Suppressor macrophage treated with lipopolysaccharide for 1 hour (primary cell): ENCODE measurements around the gene NPIPA1.
"Not testable (repeated sequence)": the region's sequence is repeated elsewhere in the genome, so short reads cannot be mapped to it uniquely, and the experiment has no call there.

ENCODE experiments used
- DNase-seq, 3 donors: peaks; one replicate each; pipeline ENCODE4 v3.0.0-alpha.2; 2020 to 2022

The NPIPA1 gene

DNA sequence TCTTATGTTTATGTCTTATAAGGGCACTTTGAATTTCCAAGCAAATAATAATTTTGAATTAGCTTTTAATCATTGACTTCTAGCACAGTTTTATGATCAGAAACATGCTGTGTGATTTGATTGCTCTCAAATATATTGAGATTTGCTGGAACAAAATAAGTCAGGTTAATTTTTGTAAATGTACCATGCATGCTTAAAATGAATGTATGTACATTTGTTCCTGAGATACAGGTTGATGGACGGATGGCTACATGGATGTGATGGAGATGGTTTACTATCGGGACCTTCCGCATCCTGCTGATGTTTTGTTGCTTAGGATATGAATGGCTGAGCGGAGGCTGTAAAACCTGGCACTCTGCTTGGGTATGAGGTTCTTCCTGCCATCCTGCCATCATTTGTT is at the start of gene NPIPA1:
NPIPA1 (plus strand) TSS at position 301 of the 400 bp plus-strand sequence; CDS start at position 301, 0 bp downstream.
- not testable (repeated sequence) for DNase-seq

DNA sequence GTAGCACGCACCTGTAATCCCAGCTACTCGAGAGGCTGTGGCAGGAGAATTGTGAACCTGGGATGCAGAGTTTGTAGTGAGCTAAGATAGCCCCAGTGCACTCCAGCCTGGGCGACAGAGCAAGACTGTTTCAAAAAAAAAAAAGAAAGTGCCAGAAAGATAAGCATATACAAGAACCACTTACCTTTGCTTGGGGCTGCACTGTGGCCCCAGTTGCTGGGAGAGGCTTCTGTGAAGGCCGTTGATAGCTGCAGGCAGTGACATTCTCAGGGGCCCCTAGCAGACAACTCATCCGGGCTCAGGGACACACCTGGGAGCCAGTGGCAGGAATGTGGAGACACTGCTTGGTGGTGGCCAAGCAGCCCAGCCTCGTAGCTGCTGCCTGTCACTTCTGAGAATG is 45.1 kb upstream of the NPIPA1 start:
- not testable (repeated sequence) for DNase-seq

DNA sequence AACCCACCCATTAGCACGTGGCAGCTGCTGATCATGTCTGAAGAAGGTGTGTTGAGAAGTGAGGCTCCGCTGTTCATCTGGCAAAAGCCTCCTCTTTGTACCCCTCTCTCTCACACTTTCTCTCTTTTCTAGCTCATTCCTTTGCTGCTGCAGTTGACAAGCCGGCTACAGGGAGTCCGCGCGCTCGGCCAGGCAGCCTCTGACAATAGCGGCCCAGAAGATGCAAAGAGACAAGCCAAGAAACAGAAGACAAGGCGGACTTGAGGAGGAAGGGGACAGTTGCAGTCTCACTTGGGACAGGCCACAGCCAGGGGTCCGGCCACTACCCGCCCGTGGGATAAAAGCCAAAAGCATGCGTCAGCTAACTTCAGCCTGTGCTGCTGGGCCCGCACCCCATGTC is 41.9 kb upstream of the NPIPA1 start:
- DNase-seq = not testable (repeated sequence)

DNA sequence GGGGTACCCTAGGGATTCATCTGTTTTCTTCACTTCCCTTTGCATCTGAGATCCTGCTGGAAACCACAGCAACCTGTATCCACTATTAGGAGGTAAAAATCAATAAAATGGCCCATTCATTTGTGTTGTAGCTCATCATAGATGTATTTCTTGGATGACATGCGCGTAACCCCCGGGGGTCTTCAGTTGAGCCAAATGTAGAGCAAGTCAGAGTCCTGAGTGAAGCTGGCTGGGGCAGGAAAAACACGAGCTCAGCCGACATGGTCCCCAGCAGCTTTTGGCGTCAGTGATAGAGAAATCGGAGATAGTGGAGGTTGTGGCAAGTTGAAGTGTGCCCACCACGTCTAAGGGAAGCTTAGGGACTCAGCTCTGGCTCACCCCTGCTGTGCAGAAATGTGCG is 41.2 kb upstream of the NPIPA1 start:
- peak in 1 of 3 donors; percentile 16 for DNase-seq

DNA sequence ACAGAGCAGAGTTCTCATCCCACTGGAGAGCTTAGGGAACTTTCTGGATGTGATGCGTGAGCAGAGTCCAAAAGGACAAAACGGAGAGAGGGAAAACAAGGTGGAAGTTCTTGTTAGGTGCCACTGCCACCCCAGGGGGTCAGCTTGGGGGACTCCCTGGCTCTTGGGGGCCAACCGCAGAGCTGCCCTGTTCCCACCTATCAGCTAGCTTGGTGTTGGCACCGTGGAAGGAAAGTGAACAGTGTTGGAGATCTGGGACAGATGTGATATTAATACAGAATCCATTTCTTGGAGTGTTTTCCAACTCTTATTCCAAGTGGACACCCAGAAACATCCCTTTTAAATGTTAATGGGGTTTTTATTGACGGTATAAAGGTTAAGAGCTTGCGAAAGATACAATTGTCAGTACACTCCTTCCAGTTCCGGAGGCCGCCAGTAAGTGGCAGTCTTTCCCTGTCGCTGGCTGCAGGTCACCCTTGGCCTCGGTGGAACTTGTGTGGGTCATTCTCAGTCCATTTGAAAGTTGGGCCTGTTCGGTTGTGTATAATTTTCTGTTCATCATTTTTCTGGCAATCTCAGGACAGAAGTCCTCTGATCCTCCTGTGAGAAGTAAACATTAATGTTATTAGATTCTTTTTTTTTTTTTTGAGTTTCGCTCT is 40.1 kb upstream of the NPIPA1 start:
- not testable (repeated sequence) for DNase-seq

DNA sequence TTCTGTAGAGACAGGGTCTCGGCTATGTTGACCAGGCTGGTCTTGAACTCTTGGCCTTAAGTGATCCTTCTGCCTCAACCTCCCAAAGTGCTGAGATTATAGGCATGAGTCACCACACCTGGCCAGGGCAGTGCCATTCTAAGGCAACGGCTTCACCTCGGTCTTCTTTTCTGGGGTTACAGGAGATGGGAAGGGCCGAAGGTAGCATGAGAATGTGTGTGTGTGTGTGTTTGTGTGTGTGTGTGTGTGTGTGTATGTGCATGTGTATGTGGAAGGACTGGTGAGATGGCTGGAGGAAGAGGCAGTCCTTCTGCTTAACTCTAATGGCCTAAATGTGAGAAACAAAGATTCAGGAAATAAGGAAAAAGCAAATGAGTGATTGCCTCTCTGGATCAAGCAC is 39.1 kb upstream of the NPIPA1 start:
- DNase-seq = not testable (repeated sequence)

DNA sequence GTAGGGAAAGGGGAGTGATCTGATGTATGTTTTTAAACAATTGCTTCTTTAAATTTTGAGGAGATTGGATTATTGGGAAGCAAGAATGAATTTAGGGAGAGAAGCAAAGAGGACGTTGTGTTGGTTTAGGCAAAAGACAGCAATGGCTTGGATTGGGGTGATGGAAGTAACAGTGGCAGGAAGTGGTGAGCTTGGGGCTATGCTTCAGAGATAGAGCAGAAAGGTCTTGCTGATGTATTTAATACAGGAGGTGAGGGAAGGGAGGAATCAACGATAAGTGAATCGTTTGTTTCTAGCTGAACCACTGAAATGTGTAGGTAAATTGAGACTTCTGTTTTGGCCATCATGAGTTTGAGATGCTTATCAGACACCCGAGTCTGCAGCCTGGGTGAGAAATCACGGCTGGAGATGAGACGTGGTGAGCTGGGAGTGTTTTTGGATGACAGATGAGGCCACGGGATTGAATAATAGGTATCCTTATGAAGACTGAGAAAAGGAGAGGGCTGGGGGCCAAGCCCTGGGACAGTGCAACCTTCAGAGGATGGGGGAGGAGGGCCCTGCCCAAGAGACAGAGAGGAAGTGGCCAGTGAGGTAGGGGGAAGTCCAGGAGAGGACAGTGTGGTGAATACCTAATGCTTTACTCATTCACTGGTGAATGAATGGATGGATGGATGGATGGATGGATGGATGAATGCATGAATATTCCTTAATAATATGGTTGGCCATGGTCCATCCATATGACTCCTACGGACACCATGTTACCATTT is 33.9 kb upstream of the NPIPA1 start:
- not testable (repeated sequence) for DNase-seq

DNA sequence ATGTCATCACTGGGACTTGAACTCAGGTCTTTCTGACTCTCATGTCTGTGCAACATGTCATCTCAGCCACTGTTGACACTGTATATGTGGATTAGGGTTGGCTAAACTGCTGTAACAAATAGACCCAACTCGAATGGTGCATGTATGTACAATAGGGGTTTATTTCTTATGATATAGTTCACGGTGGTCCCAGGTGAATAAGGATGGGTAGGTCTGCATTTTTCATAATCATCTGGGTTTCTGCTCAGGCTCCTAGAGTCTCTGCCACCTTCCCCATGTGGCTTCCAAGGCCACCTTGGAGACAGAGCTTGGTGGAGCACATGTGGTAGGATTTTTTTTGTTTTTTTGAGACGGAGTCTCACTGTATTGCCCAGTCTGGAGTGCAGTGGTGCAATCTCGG is 27.5 kb upstream of the NPIPA1 start:
- not testable (repeated sequence) for DNase-seq

DNA sequence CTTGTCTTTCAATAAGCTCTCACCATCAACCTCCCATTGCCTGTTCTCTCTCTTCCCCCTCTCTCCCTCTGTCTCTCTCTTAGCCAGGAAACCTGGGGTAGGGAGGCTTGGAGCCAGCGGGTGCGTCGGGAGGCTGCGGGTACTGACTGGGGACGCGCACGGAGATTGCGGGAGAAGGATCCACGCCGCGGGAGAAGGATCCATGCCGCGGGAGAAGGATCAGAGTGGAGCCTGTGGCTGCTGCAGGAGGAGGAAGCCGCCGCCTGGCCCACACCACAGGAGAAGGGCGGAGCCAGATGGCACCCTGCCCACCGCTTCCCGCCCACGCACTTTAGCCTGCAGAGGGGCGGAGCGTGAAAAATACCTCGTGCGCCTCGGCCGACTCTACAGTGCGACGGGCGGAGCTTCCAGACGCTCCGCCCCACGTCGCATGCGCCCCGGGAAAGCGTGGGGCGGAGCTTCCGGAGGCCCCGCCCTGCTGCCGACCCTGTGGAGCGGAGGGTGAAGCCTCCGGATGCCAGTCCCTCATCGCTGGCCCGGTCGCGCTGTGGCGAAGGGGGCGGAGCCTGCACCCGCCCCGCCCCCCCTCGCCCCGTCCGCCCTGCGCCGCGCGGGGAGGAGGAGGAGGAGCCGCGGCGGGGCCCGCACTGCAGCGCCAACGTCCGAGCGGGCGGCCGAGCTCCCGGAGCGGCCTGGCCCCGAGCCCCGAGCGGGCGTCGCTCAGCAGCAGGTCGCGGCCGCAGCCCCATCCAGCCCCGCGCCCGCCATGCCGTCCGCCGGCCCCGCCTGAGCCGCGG is 26.2 kb upstream of the NPIPA1 start:
- not testable (repeated sequence) for DNase-seq

DNA sequence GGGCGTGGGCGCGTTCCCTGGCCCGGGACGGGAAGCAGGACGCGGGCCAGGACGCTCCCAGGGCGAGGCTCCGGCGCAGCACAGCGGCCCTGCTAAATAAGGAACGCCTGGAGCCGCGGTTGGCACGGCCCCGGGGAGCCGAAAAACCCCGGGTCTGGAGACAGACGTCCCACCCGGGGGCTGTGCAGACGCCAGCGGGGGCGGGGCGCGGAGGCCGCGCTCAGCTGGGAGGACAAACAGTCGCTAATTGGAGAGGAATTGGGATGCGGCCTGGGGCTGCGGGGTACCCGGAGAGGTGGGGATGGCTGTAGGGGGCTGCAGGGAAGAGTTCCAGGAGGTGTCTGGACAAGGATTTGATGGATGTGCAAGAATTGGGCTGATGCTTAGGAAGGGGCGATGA is 25.3 kb upstream of the NPIPA1 start:
- not testable (repeated sequence) for DNase-seq

DNA sequence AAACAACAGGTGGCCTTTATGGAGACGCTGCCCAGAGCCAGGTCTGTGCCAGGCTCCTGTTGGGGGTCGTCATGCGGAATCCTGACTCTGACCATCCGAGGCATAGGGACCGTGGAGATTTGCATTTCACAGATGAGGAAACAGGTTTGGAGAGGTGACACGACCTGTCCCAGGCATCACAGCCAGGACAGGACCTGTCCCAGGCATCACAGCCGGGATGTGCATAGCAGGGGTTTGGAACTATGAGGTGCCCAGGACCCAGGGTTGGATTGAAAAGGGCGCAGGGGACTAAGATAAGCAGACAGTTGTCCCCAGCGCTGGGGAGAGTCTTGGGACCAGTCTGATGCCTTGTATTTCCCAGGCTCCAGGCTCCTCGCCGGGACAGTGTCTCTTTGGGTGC is 24.7 kb upstream of the NPIPA1 start:
- not testable (repeated sequence) for DNase-seq

DNA sequence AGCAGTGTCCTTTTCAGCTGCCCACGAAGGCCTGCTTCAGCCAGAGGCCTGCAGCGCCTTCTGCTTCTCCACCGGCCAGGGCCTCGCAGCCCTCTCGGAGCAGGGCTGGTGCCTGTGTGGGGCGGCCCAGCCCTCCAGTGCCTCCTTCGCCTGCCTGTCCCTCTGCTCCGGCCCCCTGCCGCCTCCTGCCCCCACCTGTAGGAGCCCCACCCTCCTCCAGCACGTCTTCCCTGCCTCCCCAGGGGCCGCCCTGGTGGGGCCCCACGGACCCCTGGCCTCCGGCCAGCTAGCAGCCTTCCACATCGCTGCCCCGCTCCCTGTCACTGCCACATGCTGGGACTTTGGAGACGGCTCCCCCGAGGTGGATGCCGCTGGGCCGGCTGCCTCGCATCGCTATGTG is 18.7 kb upstream of the NPIPA1 start:
- DNase-seq = not testable (repeated sequence)

DNA sequence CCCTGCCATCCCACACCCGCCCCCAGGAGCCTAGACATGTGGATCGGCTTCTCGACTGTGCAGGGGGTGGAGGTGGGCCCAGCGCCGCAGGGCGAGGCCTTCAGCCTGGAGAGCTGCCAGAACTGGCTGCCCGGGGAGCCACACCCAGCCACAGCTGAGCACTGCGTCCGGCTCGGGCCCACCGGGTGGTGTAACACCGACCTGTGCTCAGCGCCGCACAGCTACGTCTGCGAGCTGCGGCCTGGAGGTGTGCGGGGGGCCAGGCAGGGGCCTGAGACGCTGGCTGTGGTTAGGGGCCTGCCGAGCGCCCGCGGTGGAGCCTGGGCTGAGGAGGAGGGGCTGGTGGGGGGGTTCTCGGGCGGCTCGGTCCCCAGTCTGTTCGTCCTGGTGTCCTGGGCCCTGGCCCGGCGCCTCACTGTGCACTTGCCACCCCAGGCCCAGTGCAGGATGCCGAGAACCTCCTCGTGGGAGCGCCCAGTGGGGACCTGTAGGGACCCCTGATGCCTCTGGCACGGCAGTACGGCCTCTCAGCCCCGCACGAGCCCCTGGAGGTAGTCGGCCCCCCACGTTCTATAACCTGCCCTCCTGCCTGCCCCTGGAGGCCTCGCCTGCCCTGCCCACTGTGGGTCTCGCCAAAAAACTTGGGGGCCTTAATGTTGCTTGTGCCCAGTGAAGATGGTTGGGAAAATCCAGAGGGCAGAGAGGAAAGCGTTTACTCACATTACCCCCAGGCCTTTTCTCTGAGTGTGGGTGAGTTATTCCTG is 17.2 kb upstream of the NPIPA1 start:
- DNase-seq = not testable (repeated sequence)

DNA sequence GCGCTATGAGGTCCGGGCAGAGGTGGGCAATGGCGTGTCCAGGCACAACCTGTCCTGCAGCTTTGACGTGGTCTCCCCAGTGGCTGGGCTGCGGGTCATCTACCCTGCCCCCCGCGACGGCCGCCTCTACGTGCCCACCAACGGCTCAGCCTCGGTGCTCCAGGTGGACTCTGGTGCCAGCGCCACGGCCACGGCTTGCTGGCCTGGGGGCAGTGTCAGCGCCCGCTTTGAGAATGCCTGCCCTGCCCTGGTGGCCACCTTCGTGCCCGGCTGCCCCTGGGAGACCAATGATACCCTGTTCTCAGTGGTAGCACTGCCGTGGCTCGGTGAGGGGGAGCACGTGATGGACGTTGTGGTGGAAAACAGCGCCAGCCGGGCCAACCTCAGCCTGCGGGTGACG is 15.0 kb upstream of the NPIPA1 start:
- not testable (repeated sequence) for DNase-seq

DNA sequence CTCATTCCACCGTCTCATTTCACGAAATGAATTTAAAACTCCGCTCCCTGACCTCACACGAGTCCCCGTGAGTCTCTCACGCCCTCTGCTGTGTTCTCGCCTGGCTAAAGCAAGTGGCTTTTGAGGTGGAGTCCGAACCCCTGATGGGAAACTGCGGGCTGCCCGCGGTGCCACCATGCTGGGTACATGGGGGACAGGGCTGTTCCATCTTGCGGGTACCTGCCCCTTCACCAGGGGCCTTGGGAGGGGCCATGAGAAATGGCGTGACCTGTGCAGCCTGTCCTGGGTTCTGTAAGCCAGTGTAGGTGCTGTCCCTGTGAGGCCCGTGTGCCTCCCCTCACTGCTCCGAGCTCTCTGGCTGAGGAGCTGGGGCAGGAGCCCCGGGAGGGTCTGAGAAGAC is 14.3 kb upstream of the NPIPA1 start:
- DNase-seq = not testable (repeated sequence)

DNA sequence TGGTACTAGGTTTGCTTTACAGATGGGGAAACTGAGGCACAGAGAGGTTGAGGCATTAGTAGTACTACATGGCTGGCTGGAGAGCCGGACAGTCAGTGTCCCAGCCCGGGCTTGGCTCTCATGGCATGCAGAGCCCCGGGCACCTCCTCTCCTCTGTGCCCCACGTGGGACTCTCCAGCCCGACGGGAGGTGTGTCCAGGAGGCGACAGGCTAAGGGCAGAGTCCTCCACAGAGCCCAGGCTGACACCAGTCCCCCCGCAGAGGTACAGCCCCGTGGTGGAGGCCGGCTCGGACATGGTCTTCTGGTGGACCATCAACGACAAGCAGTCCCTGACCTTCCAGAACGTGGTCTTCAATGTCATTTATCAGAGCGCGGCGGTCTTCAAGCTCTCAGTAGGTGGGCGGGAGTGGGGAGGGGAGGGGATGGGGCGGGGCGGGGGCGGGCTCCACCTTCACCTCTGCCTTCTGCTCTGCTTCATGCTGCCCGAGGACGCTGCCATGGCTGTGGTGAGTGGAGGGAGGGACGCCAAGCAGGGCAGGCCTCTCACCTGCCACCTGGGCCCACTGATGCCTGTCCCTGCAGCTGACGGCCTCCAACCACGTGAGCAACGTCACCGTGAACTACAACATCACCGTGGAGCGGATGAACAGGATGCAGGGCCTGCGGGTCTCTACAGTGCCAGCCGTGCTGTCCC is 13.7 kb upstream of the NPIPA1 start:
- not testable (repeated sequence) for DNase-seq

DNA sequence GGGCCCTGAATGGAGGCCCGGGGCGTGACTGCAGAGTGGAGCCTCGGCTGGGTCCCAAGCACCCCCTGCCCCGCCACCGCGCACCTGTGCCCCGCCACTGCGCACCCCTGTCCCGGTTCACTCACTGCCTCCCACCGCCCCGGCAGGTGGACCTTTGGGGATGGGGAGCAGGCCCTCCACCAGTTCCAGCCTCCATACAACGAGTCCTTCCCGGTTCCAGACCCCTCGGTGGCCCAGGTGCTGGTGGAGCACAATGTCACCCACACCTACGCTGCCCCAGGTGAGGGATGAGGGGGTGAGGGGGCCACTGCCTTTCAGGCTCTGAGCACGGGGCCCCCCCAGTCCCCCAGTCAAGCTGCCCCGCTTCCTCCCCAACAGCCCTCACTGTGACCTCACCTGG is 12.9 kb upstream of the NPIPA1 start:
- DNase-seq = not testable (repeated sequence)

DNA sequence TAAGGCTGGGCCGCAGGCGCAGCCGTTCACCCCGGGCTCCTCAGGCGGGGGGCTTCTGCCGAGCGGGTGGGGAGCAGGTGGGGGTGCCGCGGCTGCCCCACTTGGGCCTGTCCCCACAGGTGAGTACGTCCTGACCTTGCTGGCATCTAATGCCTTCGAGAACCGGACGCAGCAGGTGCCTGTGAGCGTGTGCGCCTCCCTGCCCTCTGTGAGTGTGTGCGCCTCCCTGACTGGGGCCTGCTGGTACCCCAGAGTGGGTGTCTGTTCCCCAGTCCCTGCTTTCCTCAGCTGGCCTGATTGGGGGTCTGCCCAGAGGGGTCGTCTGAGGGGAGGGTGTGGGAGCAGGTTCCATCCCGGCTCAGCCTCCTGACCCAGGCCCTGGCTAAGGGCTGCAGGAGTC is 12.3 kb upstream of the NPIPA1 start:
- not testable (repeated sequence) for DNase-seq

DNA sequence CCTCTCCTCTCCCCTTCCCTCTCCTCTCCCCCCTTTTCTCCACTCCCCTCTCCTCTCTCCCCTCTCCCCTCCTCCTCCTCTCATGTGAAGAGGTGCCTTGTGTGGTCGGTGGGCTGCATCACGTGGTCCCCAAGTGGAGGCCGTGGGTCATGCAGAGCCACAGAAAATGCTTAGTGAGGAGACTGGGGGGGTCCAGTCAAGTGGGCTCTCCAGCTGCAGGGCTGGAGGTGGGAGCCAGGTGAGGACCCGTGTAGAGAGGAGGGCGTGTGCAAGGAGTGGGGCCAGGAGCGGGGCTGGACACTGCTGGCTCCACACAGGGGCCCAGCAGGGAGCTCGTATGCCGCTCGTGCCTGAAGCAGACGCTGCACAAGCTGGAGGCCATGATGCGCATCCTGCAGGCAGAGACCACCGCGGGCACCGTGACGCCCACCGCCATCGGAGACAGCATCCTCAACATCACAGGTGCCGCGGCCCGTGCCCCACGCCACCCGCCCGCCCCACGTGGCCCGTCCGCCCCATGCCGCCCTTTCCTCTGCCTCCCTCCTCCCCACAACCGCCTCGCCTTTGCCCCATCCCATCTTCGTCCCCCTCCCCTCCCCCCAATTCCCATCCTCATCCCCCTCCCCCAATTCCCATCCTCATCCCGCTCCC is 9.1 kb upstream of the NPIPA1 start:
- DNase-seq = peak in 1 of 3 donors; percentile 11

DNA sequence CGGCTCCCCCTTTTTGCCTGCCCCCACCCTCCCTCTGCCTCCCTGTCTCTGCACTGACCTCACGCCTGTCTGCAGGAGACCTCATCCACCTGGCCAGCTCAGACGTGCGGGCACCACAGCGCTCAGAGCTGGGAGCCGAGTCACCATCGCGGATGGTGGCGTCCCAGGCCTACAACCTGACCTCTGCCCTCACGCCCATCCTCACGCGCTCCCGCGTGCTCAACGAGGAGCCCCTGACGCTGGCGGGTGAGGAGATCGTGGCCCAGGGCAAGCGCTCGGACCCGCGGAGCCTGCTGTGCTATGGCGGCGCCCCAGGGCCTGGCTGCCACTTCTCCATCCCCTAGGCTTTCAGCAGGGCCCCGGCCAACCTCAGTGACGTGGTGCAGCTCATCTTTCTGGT is 8.1 kb upstream of the NPIPA1 start:
- DNase-seq = not testable (repeated sequence)

DNA sequence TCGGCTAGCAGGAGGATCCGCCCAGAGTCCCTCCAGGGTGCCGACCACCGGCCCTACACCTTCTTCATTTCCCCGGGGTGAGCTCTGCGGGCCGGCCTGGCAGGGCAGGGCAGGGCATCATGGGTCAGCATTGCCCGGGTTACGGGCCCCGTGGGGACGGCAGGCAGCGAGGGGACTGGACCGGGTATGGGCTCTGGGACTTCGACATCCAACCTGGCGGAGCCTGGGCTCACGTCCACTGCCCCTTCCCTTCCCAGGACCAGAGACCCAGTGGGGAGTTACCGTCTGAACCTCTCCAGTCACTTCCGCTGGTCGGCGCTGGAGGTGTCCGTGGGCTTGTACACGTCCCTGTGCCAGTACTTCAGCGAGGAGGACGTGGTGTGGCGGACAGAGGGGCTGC is 7.0 kb upstream of the NPIPA1 start:
- not testable (repeated sequence) for DNase-seq
